GM21526 (cell line): ENCODE results near the gene BHLHE23.
A peak's percentile ranks its signal among the peaks of the same experiment; 100 is the strongest.

ENCODE experiments used
- ATAC-seq: cut with Tn5 transposase; IDR thresholded peaks from one replicate; pipeline ENCODE4 v1.9.1; 2021; ENCODE audit warnings: moderate library complexity; ENCODE audit not compliant: unreplicated experiment, low FRiP score

Gene BHLHE23

DNA sequence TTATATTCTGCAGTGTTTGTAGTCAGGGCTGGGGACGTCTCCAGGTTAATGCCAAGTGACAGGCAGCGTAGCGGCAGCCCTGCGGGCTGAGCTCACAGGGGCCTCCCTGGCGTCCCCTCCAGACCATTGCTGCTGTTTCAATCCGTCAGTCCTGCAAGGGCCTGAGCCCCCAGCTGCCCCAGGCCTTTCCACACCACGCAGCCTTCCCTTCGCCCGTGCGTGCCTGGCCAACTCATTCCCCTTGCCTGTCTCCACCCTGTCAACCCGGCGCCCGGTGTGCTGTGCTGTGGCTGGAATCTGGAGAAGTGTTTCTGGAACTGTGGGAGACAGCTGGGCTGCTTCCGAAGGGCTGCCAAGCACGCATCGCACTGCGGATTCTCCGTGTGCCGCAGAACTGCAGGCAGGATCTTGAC lies 11.9 kb downstream of the BHLHE23 start:
- ATAC-seq, result no peak

DNA sequence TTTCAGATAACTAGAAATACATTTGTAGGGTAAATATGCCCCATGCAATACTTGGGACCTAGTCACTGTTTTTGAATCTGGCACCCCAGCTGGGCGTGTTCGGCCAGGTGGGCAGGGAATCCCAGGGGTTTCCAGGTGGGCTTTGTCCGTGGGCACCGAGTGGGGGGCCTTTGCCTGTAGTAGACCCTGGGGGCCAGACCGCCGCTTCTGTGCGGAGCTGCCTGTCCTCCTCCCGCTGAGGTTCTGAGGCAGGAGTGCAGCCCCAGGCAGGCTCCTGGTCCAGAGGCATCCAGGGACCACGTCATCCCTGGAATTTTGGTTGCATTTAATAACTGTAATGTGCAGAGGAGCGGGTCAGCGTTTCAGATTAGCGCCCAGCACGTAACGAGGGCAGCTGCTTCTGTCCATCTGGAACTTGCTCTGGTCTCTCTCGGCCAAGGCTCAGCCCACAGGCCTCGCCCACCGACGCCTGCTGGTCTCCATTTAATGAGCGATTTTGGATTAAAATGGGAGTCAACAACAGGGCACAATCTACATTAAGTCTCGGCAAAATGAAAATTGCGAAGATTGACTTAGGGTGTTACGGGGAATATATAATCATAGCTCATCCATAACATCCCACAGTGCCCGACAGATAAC lies 12.8 kb downstream of the BHLHE23 start:
- ATAC-seq, result no peak

DNA sequence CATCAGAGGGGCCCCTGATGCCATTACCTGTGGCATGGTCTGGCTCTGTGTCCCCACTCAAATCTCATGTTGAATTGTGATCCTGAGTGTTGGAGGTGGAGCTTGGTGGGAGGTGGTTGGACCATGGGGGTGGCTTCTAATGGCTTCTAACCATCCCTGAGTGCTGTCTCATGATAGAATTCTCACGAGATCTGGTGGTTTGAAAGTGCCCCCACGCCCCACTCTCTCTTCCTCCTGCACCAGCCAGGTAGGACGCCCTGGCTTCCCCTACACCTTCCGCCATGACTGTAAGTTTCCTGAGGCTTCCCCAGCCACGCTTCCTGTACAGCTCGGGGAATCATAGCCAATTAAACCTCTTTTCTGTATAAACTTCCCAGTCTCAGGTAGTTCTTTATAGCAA lies 14.9 kb downstream of the BHLHE23 start:
- no peak for ATAC-seq

DNA sequence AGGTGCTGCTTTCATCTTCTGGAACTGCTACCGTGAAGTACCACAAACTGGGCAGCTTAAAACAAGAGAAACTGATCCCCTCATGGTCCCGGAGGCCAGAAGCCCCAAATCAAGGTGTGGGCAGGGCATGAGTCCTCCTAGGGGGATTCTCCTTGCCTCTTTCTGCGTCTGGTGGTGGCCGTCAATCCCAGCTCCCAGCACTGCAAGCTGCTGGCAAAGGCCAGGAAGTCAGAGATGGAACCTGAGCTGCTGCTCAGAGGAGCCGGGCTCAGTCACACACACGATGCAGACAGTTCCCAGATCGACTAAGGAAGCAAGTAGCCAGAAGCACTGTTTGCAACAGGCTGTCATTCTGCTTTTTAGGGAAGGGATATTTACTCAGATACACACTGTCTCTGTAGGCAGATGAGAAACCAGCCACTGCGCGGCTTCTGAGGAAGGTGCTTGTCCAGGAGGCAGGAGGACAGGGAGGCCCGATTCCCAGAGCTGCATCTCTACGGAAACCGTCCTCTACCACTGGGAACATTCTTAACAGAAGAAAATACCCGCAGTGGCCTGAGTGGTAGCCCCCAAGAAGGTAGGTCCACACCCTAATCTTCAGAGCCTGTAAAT lies 15.5 kb downstream of the BHLHE23 start:
- no peak for ATAC-seq

DNA sequence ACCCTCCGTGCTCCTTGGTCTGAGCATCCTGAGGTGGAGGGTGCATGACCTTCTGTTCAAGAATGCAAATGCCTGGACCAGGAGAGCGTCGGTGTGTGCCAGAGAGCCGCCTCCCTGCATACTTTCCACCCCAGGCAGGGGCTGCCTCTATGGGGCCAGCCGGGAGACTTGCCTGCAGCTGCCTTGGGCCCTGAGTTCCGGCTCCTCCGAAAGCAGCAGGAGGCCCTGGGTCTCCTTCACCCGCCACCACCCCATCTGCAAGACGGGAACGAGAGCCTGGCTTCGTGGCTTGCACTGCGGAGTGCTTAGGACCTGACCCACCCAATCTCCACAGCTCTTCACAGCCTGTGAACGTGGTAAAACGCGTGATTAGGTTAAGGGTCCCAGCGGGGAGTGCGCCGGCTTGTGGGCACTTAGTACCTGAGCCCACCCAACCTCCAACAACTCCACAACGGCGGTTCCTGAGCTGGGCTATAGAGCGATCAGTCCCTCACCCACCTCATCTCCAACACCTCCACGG lies 16.4 kb downstream of the BHLHE23 start:
- ATAC-seq, result no peak

DNA sequence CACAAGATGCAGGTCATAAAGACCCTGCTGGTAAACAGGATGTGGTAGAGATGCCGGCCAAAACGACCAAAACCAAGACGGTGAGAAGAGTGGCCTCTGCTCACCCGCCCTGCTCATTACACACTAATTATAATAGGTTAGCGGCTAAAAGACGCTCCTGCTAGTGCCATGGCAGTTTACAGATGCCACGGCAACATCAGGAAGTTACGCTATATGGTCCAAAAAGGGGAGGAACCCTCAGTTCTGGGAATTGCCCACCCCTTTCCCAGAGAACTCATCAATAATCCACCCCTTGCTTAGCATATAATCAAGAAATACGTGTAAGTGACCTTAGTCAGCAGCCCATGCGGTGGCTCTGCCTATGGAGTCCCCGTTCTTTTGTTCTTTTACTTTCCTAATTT lies 17.6 kb downstream of the BHLHE23 start:
- ATAC-seq, result no peak

DNA sequence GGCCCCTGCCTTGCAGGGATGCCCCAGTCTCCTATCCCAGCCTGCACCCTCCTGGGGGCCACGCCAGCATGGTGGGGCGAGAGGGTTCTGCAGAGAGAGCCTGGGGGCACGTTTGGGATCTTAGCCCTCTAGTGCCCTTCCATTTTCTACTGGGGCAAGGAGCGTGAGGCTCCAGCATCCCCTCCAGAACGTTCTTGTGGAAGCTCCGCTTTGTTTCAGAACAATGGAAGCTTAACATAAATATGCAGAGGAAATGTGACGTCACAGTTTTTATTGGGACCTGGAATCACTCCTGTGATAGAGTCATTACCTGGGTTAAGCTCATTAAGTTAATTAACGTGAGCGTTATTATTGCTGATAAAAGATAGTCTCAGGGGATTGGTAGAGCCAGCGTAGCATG lies 19.6 kb downstream of the BHLHE23 start:
- no peak for ATAC-seq

DNA sequence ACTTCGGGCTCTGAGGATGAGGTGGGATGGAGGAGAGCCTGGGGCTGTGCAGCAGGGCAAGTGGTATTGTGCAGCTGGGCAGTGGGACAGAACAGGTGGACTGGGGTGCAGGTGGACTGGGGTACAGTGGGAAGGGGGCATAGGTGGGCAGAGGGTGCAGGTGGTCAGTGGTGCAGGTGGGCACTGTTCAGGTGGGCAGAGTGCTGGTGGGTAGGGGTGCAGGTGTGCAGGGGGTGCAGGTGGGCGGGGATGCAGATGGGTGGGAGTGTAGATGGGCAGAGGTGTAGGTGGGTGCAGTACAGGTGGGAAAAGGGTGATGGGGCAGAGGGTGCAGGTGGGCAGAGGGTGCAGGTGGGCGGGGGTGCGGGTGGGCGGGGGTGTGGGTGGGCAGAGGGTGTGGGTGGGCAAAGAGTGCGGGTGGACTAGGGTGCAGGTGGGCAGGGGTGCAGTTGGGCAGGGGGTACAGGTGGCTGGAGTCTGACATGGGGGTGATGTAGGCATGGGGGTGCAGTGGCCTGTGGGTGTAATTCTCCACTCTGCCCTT lies 20.4 kb downstream of the BHLHE23 start:
- ATAC-seq, result no peak

DNA sequence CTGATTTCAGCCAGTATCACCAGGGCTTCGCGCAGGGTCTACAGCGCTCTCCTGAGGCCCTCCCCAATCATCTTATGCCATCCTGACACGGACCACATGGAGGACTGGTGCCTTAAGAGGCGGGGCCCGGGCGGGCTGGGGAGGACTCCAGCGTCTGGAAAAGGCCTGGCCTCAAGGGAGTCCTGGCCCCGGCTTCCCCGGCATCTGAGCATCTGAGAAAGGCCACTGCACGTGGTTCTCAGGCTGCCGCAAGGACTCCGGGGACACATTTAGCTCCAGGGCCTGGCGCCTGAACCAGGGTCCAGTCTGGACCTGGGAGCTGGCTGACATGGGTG lies 21.4 kb downstream of the BHLHE23 start:
- no peak for ATAC-seq

DNA sequence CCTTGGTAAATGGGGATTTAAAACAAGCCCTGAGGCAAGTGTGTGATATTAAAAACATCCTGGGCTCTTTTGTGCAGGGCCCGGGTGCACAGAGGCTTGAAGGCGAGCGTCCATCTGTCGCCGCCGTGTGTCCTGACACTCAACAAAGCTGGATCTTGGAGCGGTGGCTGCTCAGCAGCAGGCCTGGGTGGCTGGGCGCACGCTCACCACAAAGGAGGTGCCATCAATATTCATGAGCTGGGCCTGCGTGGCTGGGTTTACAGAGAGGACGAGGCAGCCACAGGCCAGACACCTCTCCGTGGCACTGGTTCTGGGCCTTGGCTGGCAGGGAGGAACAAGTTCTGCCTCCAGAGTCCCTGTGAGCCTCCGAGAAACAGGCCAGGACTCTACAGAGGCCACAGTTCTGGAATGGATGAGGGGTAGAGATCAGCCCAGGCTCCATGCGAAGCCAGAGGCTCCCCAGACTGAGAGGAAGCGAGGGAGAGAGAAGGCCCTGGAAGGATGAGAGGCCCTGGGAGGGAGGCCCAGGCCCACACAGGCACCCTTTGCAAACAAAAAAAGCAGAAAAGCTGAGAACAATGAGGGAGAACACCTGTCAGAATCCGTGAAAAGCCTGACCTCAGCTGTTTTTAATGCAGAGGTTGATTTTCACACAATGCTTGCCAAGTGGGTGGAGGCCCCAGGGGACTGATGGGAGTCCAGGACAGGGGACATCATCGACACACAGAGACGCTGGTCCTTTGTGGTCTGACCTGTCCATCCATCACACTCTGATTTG lies 21.9 kb downstream of the BHLHE23 start:
- ATAC-seq, result no peak

DNA sequence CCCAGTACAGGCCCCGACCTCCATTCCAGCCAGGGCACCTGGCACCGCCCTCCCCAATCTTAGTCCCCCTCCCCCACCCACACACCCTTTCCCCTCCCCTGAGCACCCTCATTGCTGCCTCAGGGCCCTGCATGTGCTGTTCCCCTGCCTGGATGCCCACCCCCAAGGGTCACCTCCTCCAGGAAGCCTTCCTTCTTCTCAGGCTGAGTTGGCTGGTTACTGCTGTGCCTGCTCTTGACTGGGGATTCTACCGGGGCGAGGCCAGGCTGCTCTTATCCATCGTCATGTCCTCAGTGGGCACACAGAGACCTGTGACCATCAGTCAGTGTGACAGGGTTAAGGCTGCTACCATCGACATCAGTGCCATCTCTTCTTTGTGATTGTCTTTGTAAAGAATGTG lies 23.6 kb downstream of the BHLHE23 start:
- ATAC-seq, result no peak

DNA sequence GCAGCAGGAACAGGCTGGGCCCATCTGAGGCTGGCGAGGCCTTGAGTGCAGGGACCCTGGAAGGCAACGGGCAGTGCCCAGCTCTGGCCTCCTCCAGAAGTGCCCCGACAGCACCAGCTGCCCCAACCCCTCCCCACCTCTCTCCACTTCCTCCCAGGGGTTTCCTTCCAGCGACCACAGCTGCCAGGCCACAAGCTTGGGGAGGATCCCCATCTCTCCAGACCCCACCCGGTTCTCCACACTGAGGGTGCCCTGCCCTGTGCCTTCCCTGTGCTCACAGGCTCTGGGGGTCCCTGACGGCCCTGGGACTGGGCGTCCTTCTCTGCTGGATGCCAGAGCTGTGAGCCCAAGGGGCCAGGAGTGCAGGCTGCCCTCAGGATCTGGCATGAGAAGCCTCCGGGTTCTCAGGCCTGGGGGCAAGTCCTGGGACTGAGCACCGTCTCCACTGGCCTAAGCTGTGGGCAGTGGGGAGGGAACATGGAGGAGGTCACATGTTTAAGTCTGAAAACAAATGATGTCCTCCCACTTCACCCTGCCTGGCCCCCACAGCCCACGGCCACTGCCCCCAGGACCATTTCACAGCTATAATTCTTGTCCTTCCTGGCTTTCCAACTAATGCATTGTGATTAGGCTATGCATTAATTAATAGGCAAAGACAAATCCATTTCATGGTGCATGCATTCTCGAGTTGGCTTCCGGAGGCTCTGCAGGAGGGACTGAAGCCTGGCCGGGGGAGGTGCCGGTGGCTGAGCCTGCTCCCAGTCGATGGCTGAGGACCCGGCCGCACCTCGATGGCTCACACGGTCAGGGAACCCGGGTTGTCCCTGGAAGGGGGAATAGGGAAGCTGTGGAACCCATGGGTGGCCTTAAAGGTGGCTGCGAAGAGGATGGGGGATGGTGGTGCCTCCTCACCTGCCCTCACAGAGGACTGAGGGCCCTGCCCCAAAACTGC lies 24.4 kb downstream of the BHLHE23 start:
- no peak for ATAC-seq

DNA sequence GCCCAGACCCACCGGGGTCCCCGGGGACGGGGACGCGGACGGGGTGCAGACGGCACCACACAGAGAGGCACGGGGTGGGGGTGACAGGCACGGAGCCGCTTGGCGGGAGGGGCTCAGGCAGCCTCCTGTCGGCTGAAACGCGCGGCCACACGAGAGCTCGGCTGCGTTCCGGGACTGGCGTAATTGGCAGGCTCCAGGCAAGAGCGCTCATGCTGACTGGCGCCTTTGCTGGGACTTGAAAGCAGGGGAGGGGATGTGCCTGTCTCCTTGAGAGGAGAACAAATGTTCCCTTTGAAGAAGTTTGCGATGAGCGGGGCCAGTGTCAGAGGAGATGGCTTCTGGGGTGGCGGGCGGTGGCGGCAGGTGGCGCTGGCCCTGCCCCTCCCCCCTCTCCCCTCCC lies 25.8 kb downstream of the BHLHE23 start:
- ATAC-seq, result no peak

DNA sequence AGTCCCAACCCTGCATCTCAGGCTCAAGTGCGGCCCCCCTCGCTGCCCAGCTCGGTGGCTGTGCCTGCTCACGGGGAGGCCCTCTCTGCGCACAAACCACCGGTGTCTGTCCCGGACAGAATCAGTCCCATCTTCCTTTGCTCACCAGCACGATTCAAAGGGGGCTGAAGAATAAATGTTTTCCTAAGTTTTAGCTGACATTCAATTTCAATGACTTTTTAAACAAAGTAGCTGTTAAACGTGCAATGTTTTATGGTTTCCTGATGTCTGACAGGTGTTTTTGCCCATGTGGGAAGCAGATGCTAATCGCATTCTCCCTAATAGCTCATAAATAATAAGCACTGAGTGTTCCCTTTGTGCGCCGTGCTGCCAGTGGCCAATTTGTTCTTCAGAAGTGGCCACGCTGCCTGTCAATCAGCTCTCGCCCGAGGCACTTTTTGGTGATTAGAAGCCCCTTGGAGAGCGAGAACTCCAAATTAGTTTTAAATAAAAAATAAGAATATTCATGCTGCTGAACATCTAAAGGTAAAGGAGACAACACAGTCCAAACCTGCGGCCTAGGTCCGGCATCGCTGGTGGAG lies 26.3 kb downstream of the BHLHE23 start:
- ATAC-seq, result no peak

DNA sequence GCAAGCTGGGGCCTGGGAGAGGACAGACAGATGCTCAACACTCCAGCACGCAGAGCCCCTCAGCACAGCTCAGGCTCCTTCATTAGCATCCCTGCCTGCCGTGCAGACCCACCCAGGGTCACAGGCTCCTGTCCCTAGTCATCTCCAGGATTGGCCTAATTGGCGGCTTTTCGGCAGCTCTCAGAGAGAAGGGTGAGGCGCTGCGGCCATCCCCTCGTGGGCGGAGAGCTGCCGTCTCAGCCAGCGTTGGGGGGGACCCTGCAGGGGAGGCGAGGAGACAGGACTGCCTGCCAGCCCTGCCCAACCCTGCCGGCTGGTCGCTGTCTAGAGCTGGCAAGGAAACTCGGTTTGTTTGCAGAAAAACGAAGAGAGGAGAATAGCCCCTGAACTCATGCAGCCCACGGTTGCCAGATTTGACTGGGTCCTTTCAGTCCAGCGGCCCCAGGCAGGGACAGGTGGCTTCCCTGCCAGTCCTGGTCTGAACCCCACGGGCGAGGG lies 26.8 kb downstream of the BHLHE23 start:
- no peak for ATAC-seq

DNA sequence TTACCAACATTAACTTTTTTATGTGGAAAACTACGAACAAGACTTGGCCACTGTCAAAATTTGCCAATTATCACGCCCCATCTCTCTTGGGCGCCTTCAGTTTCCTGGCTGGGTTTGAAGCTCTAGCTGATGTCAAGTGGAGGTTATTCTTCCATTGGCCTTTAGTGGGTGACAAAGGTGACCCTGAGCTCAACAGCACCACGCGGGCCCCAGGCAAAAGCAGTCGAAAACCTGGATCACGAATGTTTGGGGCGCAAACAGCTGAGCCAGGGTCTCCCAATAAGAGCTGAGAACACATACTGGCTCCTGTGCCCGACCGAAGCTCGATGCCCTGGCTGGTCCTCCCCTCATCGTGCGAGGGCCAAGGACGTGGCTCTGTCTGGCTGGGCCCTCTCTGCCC lies 27.5 kb downstream of the BHLHE23 start:
- no peak for ATAC-seq

DNA sequence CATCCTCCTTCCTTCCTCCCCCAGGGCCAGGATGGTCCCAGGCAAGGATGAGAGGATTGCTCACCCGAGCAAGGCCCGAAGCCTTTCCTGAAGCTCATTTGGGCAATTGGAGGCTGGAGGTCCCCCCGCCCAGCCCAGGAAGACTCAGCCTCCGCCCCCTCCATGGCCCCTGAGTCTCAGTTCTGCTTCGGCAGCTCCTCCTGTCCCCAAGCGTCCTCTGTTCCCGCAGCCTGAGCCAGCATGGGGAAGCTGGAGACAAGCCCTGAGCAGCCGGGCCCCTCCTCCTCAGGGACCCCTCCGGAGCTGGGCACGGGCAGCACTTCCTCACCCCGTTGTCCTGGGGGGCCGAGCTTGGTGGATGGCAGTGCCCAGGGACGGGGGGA lies 28.2 kb downstream of the BHLHE23 start:
- ATAC-seq, result no peak

DNA sequence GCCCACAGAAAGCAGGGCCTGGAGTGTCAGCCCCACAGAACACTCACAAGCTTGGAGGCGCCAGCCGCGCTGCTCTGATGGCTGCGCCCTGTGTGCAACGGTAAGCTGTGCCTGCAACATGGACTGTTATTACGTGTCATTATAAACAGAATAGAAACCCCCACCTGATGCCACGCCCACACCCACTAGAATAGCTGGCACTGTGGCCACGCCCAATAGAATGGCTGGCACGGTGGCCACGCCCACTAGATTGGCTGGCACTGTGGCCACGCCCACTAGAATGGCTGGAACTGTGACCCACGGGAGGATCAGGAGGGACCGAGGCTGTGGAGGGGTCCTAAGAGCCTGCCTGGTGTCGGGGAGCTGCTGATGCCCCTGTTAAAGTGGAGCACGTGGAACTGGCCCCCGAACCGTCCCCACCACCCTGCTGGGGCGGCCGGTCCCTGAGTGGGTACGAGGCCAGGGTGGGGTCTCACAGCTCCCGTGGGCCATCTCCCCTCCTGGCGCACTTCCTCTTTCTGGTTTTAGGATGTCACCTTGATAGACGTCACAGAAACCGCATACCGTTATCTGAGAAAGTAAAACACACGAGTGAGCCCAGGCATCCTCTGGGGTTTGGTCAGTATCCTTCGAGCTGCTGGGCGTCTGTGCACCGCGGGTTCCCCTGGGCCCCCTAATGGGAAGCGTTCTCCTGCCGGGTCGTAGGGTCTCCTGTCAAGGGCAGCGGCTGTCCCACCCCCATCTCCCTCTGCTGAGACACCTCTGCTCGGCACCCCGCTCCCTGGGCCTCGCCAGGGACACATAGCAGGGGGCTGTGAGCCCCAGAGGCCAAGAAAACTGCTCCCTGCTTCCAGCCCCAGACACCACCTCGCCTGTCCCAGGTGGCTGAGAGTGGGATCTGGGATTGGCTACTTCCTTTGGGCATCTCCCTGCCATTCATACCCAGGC lies 28.9 kb downstream of the BHLHE23 start:
- peak; percentile 47 for ATAC-seq

DNA sequence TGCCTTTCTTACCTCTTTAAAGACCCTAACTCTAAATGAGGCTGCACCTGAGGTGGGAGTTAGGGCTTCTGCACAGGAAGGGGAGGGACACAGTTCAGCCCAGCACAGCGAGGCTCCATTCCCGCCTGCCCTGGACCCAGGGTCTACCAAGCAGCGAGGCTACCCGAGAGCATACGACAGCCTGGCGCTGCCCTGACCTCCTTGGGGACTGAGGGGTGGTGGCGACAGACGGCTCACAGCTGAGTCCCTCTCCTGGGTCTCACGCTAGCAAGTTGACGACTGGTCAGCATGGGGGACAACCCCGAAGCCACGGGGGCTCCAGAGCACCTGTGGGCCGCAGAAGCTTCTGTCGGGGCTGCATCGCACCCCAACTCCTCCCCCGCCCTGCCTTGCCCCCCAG lies 29.9 kb downstream of the BHLHE23 start:
- ATAC-seq, result no peak
